LNCaP clone FGC (cell line): ENCODE measurements around the gene KIF3A.

Experiments
- DNase-seq: peaks from one replicate; pipeline ENCODE4 v3.0.0-alpha.2; 2011; ENCODE audit warnings: low read depth
- H3K4me3 ChIP-seq: 2 replicates; pipeline ENCODE4 v1.5.1; 2011; ENCODE audit warnings: mild to moderate bottlenecking, low read depth, low read length, control low read depth
- CTCF ChIP-seq: IDR thresholded peaks from 2 replicates; pipeline ENCODE4 v1.5.1; 2012; ENCODE audit warnings: mild to moderate bottlenecking; ENCODE audit not compliant: control insufficient read depth, insufficient read depth; ENCODE audit errors: extremely low read depth

KIF3A gene

DNA sequence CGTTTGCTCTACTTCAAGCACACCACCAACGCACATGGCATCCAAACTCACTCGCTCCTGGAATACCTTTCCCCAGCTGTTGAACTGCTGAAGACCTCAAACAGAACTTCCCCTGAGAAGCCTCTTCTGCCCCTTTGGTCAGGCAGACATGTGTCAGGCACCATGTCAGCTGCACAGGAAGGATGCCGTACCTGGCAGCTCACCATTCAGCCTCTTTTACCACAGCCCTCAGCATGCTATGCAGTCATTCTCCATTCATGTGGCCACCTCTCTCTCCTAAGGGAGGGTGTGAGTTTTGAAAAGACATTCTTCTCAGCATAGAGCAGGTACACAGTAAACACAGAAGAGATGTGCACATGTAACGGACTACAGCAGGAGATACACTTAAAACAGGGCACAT, 49.4 kb downstream of the KIF3A start:
- H3K4me3 ChIP-seq: no peak overlapping the region
- DNase-seq: no peak
- no peak for TF ChIP-seq CTCF

GRCh38 chr5:132686193-132686592, 51.2 kb downstream of the KIF3A start:
- no peak for TF ChIP-seq CTCF
- DNase-seq: no peak
- no peak overlapping the region for H3K4me3 ChIP-seq

DNA sequence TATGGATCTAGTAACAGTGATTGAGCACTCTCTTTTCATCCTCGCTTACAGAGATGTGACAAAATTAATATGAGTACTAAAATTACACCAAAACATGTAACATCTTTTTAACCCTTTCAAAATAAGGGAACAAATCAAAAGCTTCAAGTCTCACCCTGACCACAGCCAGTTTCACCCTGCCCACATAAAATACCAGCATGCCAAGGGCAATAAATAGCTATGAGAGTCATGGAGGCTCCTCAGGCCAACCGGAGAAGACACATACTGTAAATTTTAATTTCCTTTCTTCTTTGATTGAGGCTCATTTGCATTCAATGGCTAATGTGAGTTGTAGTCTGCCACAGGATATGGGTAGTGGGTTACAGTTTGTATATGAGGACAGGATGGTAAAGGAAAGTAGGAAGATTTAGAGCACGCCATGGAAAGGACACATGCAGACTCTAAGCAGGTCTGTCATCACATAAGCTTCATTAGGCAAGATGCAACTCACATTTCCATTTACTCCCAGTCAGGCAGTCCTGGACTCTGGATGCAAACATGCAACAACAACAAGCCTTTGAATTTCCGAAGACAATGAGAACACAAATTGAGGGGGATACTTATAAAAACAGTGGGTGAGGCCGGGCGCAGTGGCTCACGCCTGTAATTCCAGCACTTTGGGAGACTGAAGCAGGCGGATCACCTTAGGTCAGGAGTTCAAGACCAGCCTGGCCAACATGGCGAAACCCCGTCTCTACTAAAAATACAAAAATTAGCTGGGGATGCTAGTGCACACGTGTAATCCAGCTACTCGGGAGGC, 52.2 kb downstream of the KIF3A start:
- no peak for TF ChIP-seq CTCF
- no peak overlapping the region for H3K4me3 ChIP-seq
- no peak for DNase-seq

- H3K4me3 ChIP-seq: no peak overlapping the region
- no peak for TF ChIP-seq CTCF
- no peak for DNase-seq
Observed at GRCh38 chr5:132684491-132684890, 52.9 kb downstream of the KIF3A start.

DNA sequence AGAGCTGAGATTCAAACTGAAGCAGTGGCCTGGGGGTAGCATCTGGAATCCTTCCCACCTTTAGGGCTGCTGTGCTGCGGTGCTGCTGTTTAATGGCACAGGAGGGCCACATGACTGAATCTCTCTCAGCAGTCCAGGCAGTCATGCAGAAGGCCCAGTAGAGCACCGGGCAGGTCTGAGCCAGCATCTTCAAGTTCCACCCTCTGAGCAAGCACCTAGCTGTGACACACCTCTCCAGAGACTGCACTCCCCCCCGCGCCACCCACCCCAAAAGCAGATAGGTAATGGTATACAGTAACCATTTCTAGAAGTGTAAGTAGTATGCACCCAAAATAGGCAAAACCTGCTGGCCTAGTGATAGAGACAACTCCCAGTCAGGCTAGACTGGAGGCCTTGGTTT, 55.4 kb downstream of the KIF3A start:
- DNase-seq: no peak
- H3K4me3 ChIP-seq: no peak overlapping the region
- TF ChIP-seq CTCF: no peak

- no peak for TF ChIP-seq CTCF
- DNase-seq: no peak
- H3K4me3 ChIP-seq: no peak overlapping the region
Observed at GRCh38 chr5:132681476-132681831, 55.9 kb downstream of the KIF3A start.
